ENCODE data around the gene TNFRSF11A.

Gene TNFRSF11A

GRCh38 chr18:62284637-62285036, 40.5 kb upstream of the TNFRSF11A start:
- no peak overlapping the region for H3K4me3 ChIP-seq (ENCODE audit: low read length)
- H3K36me3 ChIP-seq (replicated peaks; ENCODE audit: insufficient read depth, low read length), result 0 out of 2 replicates have a peak, but pooled peaks cover 4% of the 10 kb centered on the region
- H3K4me1 ChIP-seq (ENCODE audit: low read length), result peaks cover 7% of the 10 kb centered on the region
- no peak overlapping the region for H3K27ac ChIP-seq (ENCODE audit: low read length)
- H3K27me3 ChIP-seq (replicated peaks; ENCODE audit: insufficient read depth, low read length), result no peaks in the 10 kb centered on the region
- no peak overlapping the region for H3K9ac ChIP-seq (ENCODE audit: low read length)
- no peak for DNase-seq
- no peaks in the 10 kb centered on the region for H3K79me2 ChIP-seq (ENCODE audit: low read length)
- no peaks in the 10 kb centered on the region for H4K20me1 ChIP-seq (ENCODE audit: insufficient read depth, low read length)
- H3K4me2 ChIP-seq (ENCODE audit: low read depth, low read length), result no peak overlapping the region
- H3K9me2 ChIP-seq (replicated peaks; ENCODE audit: insufficient read depth, low read length), result no peaks in the 10 kb centered on the region
- no peak for TF ChIP-seq EZH2 (optimal IDR thresholded peaks at IDR 0.05; ENCODE audit: low read depth, low read length)
- TF ChIP-seq CTCF (IDR thresholded peaks at IDR 0.05; ENCODE audit: low read length), result no peak
- TF ChIP-seq EZH2phosphoT487 (IDR thresholded peaks at IDR 0.05; ENCODE audit: low read length), result no peak
- no peaks in the 10 kb centered on the region for H3F3A ChIP-seq (ENCODE audit: insufficient read depth, low read length)
- no peaks in the 10 kb centered on the region for H3K9me3 ChIP-seq (replicated peaks; ENCODE audit: insufficient read depth, low read length)
- H2AFZ ChIP-seq (ENCODE audit: low read length), result no peak overlapping the region

- Histone ChIP-seq H3K9me2 (replicated peaks; ENCODE audit: insufficient read depth, low read length) (no peaks in the 10 kb centered on the region), H3K4me2 (ENCODE audit: low read depth, low read length) (no peak overlapping the region), H3K36me3 (replicated peaks; ENCODE audit: insufficient read depth, low read length) (0 out of 2 replicates have a peak, but pooled peaks cover 4% of the 10 kb centered on the region), H2AFZ (ENCODE audit: low read length) (no peak overlapping the region), H3K9me3 (replicated peaks; ENCODE audit: insufficient read depth, low read length) (no peaks in the 10 kb centered on the region), H3K9ac (ENCODE audit: low read length) (no peak overlapping the region), H3K79me2 (ENCODE audit: low read length) (no peaks in the 10 kb centered on the region), H3K27ac (ENCODE audit: low read length) (no peak overlapping the region), H4K20me1 (ENCODE audit: insufficient read depth, low read length) (no peaks in the 10 kb centered on the region), H3F3A (ENCODE audit: insufficient read depth, low read length) (no peaks in the 10 kb centered on the region), H3K4me3 (ENCODE audit: low read length) (no peak overlapping the region), H3K27me3 (replicated peaks; ENCODE audit: insufficient read depth, low read length) (no peaks in the 10 kb centered on the region), H3K4me1 (ENCODE audit: low read length) (peaks cover 7% of the 10 kb centered on the region)
- no peak for TF ChIP-seq EZH2 (optimal IDR thresholded peaks at IDR 0.05; ENCODE audit: low read depth, low read length)
- DNase-seq, result no peak
Measured at GRCh38 chr18:62285281-62285680, 39.8 kb upstream of the TNFRSF11A start.

GRCh38 chr18:62287781-62288664, 37.1 kb upstream of the TNFRSF11A start:
- Histone ChIP-seq H3K9me3 (replicated peaks; ENCODE audit: insufficient read depth, low read length) (no peaks in the 10 kb centered on the region), H3K4me3 (ENCODE audit: low read length) (no peak overlapping the region), H3K79me2 (ENCODE audit: low read length) (no peaks in the 10 kb centered on the region), H3K36me3 (replicated peaks; ENCODE audit: insufficient read depth, low read length) (0 out of 2 replicates have a peak, but pooled peaks cover 2% of the 10 kb centered on the region), H4K20me1 (ENCODE audit: insufficient read depth, low read length) (no peaks in the 10 kb centered on the region), H3K4me2 (ENCODE audit: low read depth, low read length) (no peak overlapping the region), H2AFZ (ENCODE audit: low read length) (no peak overlapping the region), H3K4me1 (ENCODE audit: low read length) (peaks cover 7% of the 10 kb centered on the region), H3K27me3 (replicated peaks; ENCODE audit: insufficient read depth, low read length) (no peaks in the 10 kb centered on the region), H3K27ac (ENCODE audit: low read length) (no peak overlapping the region), H3F3A (ENCODE audit: insufficient read depth, low read length) (no peaks in the 10 kb centered on the region), H3K9me2 (replicated peaks; ENCODE audit: insufficient read depth, low read length) (no peaks in the 10 kb centered on the region), H3K9ac (ENCODE audit: low read length) (no peak overlapping the region)
- no peak for DNase-seq
- TF ChIP-seq CTCF (IDR thresholded peaks at IDR 0.05; ENCODE audit: low read length) (no peak), EZH2 (optimal IDR thresholded peaks at IDR 0.05; ENCODE audit: low read depth, low read length) (no peak), EZH2phosphoT487 (IDR thresholded peaks at IDR 0.05; ENCODE audit: low read length) (no peak)

- H4K20me1 ChIP-seq (ENCODE audit: insufficient read depth, low read length), result no peaks in the 10 kb centered on the region
- H3K36me3 ChIP-seq (replicated peaks; ENCODE audit: insufficient read depth, low read length), result 0 out of 2 replicates have a peak, but pooled peaks cover 2% of the 10 kb centered on the region
- H3K27ac ChIP-seq (ENCODE audit: low read length), result no peak overlapping the region
- H3K79me2 ChIP-seq (ENCODE audit: low read length), result no peaks in the 10 kb centered on the region
- no peak for TF ChIP-seq CTCF (IDR thresholded peaks at IDR 0.05; ENCODE audit: low read length)
- no peak for TF ChIP-seq EZH2 (optimal IDR thresholded peaks at IDR 0.05; ENCODE audit: low read depth, low read length)
- no peak for TF ChIP-seq EZH2phosphoT487 (IDR thresholded peaks at IDR 0.05; ENCODE audit: low read length)
- no peak for DNase-seq
- H3K27me3 ChIP-seq (replicated peaks; ENCODE audit: insufficient read depth, low read length), result no peaks in the 10 kb centered on the region
- no peaks in the 10 kb centered on the region for H3K9me2 ChIP-seq (replicated peaks; ENCODE audit: insufficient read depth, low read length)
- no peaks in the 10 kb centered on the region for H3F3A ChIP-seq (ENCODE audit: insufficient read depth, low read length)
- no peak overlapping the region for H3K4me3 ChIP-seq (ENCODE audit: low read length)
- H3K9me3 ChIP-seq (replicated peaks; ENCODE audit: insufficient read depth, low read length), result no peaks in the 10 kb centered on the region
- no peak overlapping the region for H2AFZ ChIP-seq (ENCODE audit: low read length)
- H3K4me2 ChIP-seq (ENCODE audit: low read depth, low read length), result no peak overlapping the region
- H3K4me1 ChIP-seq (ENCODE audit: low read length), result peaks cover 7% of the 10 kb centered on the region
- H3K9ac ChIP-seq (ENCODE audit: low read length), result no peak overlapping the region
Measured at GRCh38 chr18:62288665-62289008, 36.5 kb upstream of the TNFRSF11A start.

All from MM.1S (cell line).